22Rv1 (cell line): Measurements from ENCODE around the gene HHIP.

Source experiments
- ZFX ChIP-seq: fragments of 450-650 bp; IDR thresholded peaks from 2 replicates; pipeline ENCODE4 v1.6.1; 2017; ENCODE audit warnings: antibody characterized with exemption, borderline replicate concordance
- TF ChIP-seq, protein P1 (sequence below): fragments of 450-650 bp; IDR thresholded peaks from 2 replicates; pipeline ENCODE4 v1.5.1; 2017; ENCODE audit warnings: mild to moderate bottlenecking

DNA sequence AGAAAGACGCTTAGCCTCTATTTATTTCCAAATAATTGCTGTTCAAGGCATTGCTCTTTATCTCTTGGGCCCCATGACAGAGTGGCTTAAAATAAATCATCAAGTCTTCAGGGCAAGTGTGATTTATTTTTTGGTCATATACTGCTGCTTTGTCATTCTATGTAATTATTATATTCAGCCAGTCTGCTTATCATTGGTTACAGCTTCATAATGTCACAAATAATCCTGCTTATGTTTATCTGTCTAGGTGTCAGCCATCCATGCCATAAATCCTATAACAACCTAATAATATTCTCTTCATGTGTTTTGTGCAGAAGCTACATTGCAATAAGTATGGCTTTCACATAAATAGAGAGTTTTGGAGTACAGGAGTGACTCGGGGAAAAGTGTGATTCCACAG is 41.0 kb downstream of the HHIP start:
- TF ChIP-seq, protein P1, sequence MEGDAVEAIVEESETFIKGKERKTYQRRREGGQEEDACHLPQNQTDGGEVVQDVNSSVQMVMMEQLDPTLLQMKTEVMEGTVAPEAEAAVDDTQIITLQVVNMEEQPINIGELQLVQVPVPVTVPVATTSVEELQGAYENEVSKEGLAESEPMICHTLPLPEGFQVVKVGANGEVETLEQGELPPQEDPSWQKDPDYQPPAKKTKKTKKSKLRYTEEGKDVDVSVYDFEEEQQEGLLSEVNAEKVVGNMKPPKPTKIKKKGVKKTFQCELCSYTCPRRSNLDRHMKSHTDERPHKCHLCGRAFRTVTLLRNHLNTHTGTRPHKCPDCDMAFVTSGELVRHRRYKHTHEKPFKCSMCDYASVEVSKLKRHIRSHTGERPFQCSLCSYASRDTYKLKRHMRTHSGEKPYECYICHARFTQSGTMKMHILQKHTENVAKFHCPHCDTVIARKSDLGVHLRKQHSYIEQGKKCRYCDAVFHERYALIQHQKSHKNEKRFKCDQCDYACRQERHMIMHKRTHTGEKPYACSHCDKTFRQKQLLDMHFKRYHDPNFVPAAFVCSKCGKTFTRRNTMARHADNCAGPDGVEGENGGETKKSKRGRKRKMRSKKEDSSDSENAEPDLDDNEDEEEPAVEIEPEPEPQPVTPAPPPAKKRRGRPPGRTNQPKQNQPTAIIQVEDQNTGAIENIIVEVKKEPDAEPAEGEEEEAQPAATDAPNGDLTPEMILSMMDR = no peak
- TF ChIP-seq ZFX = no peak
